ENCODE results near the gene FSTL4. TPM values are rescaled to one million over a fixed set of nuclear protein-coding genes. Genes with fewer than 3 reads are reported as not detected.

FSTL4 gene
- total and polyA plus RNA-seq, 2 donors from 2014 or later, result 0.09 to 4.0 TPM

GRCh38 chr5:133232911-133233310 is 379.4 kb downstream of the FSTL4 start:
- Histone ChIP-seq H3K27ac (ENCODE audit: low read depth in 2 of 2, low read length in 2 of 2) (no peak overlapping the region), H3K9ac (ENCODE audit: low read length in 3 of 3) (no peak overlapping the region), H3K4me3 (ENCODE audit: low read length in 3 of 3) (no peak overlapping the region), H3K9me3 (ENCODE audit: control insufficient read depth in 2 of 3, insufficient read depth in 1 of 3, low read length in 3 of 3) (no peaks in the 10 kb centered on the region), H3K36me3 (ENCODE audit: control insufficient read depth in 2 of 3, insufficient read depth in 3 of 3, low read length in 3 of 3) (no peaks in the 10 kb centered on the region), H3K4me1 (ENCODE audit: control insufficient read depth in 2 of 3, insufficient read depth in 2 of 3, low read depth in 1 of 3, low read length in 3 of 3) (no peaks in the 10 kb centered on the region), H3K27me3 (ENCODE audit: control insufficient read depth, insufficient read depth, low read length) (no peaks in the 10 kb centered on the region)
- FAIRE-seq (no peak), DNase-seq (no peak)
- intact Hi-C loops (cut with DNase I), result no loop called here
- TF ChIP-seq CTCF (IDR thresholded peaks at IDR 0.05; ENCODE audit: borderline replicate concordance, extremely low read depth, insufficient read depth), result no peak

- no peak overlapping the region for H3K9ac ChIP-seq (ENCODE audit: low read length in 3 of 3)
- H3K9me3 ChIP-seq (ENCODE audit: control insufficient read depth in 2 of 3, insufficient read depth in 1 of 3, low read length in 3 of 3), result no peaks in the 10 kb centered on the region
- no peak overlapping the region for H3K4me3 ChIP-seq (ENCODE audit: low read length in 3 of 3)
- no peaks in the 10 kb centered on the region for H3K27me3 ChIP-seq (ENCODE audit: control insufficient read depth, insufficient read depth, low read length)
- H3K4me1 ChIP-seq (ENCODE audit: control insufficient read depth in 2 of 3, insufficient read depth in 2 of 3, low read depth in 1 of 3, low read length in 3 of 3), result no peaks in the 10 kb centered on the region
- intact Hi-C loops (cut with DNase I), result no loop called here
- DNase-seq (no peak), FAIRE-seq (no peak)
- H3K27ac ChIP-seq (ENCODE audit: low read depth in 2 of 2, low read length in 2 of 2), result no peak overlapping the region
- no peak for TF ChIP-seq CTCF (IDR thresholded peaks at IDR 0.05; ENCODE audit: borderline replicate concordance, extremely low read depth, insufficient read depth)
- no peaks in the 10 kb centered on the region for H3K36me3 ChIP-seq (ENCODE audit: control insufficient read depth in 2 of 3, insufficient read depth in 3 of 3, low read length in 3 of 3)
These were observed 379.9 kb downstream of the FSTL4 start for GRCh38 chr5:133232435-133232834.

- H3K4me3 ChIP-seq (ENCODE audit: low read length in 3 of 3), result no peak overlapping the region
- no peaks in the 10 kb centered on the region for H3K9me3 ChIP-seq (ENCODE audit: control insufficient read depth in 2 of 3, insufficient read depth in 1 of 3, low read length in 3 of 3)
- intact Hi-C loops (cut with DNase I), result no loop called here
- FAIRE-seq, result no peak
- H3K27me3 ChIP-seq (ENCODE audit: control insufficient read depth, insufficient read depth, low read length), result no peaks in the 10 kb centered on the region
- H3K9ac ChIP-seq (ENCODE audit: low read length in 3 of 3), result no peak overlapping the region
- DNase-seq, result no peak
- H3K27ac ChIP-seq (ENCODE audit: low read depth in 2 of 2, low read length in 2 of 2), result no peak overlapping the region
- no peaks in the 10 kb centered on the region for H3K4me1 ChIP-seq (ENCODE audit: control insufficient read depth in 2 of 3, insufficient read depth in 2 of 3, low read depth in 1 of 3, low read length in 3 of 3)
- no peak for TF ChIP-seq CTCF (IDR thresholded peaks at IDR 0.05; ENCODE audit: borderline replicate concordance, extremely low read depth, insufficient read depth)
- no peaks in the 10 kb centered on the region for H3K36me3 ChIP-seq (ENCODE audit: control insufficient read depth in 2 of 3, insufficient read depth in 3 of 3, low read length in 3 of 3)
These were observed 380.3 kb downstream of the FSTL4 start for GRCh38 chr5:133232011-133232410.
